ENCODE data around the gene SIAH3.

DNA sequence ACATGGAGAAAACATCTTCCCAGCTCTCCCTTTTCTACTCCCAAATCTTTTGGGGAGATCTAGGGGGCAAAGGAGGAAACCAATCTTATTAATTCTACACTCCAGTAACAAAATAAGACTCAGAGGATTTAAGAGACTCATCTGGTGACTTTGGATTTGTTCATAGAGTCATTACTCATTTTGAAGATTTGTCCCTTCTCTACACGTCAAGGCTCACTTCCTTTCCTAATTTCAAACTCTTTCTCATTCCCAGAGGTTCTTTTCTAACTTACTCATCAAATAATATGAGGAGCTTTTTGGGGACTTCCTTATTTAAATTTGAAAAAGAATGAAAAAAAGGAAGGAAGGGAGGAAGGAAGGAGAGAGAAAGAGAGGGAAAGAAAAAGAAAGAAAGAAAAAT is 14.4 kb downstream of the SIAH3 start:
- TF ChIP-seq, protein P1, sequence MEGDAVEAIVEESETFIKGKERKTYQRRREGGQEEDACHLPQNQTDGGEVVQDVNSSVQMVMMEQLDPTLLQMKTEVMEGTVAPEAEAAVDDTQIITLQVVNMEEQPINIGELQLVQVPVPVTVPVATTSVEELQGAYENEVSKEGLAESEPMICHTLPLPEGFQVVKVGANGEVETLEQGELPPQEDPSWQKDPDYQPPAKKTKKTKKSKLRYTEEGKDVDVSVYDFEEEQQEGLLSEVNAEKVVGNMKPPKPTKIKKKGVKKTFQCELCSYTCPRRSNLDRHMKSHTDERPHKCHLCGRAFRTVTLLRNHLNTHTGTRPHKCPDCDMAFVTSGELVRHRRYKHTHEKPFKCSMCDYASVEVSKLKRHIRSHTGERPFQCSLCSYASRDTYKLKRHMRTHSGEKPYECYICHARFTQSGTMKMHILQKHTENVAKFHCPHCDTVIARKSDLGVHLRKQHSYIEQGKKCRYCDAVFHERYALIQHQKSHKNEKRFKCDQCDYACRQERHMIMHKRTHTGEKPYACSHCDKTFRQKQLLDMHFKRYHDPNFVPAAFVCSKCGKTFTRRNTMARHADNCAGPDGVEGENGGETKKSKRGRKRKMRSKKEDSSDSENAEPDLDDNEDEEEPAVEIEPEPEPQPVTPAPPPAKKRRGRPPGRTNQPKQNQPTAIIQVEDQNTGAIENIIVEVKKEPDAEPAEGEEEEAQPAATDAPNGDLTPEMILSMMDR (IDR thresholded peaks at IDR 0.05; ENCODE audit: poor library complexity, severe bottlenecking): no peak
- no peak for TF ChIP-seq EZH2 (IDR thresholded peaks at IDR 0.05; ENCODE audit: borderline replicate concordance, insufficient read depth, low read length, poor library complexity, severe bottlenecking)
- no peak for TF ChIP-seq POLR2AphosphoS5 (IDR thresholded peaks at IDR 0.05)
- TF ChIP-seq RAD21 (conservative IDR thresholded peaks at IDR 0.05): no peak

Measured in neural cell (in vitro differentiated cells).